ENCODE measurements around the gene CISH. TPM values are rescaled to one million over a fixed set of nuclear protein-coding genes. Genes with fewer than 3 reads are reported as not detected.
A peak's percentile ranks its signal among the peaks of the same experiment; 100 is the strongest.

CISH gene
- total RNA-seq, 1 experiment from 2014 or later: 0.57 TPM

GRCh38 chr3:50616770-50617095 lies 5.2 kb upstream of the CISH start:
- H3K4me1 ChIP-seq (ENCODE audit: control insufficient read depth, insufficient read depth, low read length): no peaks in the 10 kb centered on the region; the same call in 1 of the 2 replicates

GRCh38 chr3:50616003-50616769 lies 4.6 kb upstream of the CISH start:
- Histone ChIP-seq H3K4me1 (ENCODE audit: control insufficient read depth, insufficient read depth, low read length) (no peaks in the 10 kb centered on the region; the same call in 1 of the 2 replicates), H3K9me3 (ENCODE audit: control insufficient read depth, insufficient read depth, low read depth, low read length) (no peaks in the 10 kb centered on the region), H3K27me3 (ENCODE audit: control insufficient read depth, insufficient read depth, low read length) (no peaks in the 10 kb centered on the region), H3K27ac (ENCODE audit: low read length) (no peak overlapping the region), H3K36me3 (ENCODE audit: control insufficient read depth, insufficient read depth, low read length) (no peaks in the 10 kb centered on the region), H3K4me3 (ENCODE audit: low read depth in 2 of 2, low read length in 2 of 2) (peak overlapping the region; percentile 59 to 75)
- ChIA-PET CTCF (interaction anchor here (0.6 to 1.2 kb wide), 6 partner anchors 33 to 756 kb away, joined by 3 to 8 read pairs (median 4); partner anchors contain the start of gene C3orf18), POLR2A (no interaction called here)
- in situ Hi-C loops (cut with HindIII; ENCODE audit: low pct_unique_long_range_greater_than_20kb, low sequenced_read_pairs): no loop called here
- intact Hi-C loops (cut with micrococcal nuclease; ENCODE audit: unreplicated experiment): loop anchor here (2.0 to 5.0 kb wide), 2 partner anchors 36 to 757 kb away; no protein-coding TSS in a partner anchor
- peak; percentile 74 for ATAC-seq
- peak; percentile 84 for DNase-seq (ENCODE audit: low read depth, low spot score)
- BruUV-seq (replicated peaks): no TSS peak
- no peak for TF ChIP-seq SIN3A (IDR thresholded peaks at IDR 0.05; ENCODE audit: borderline replicate concordance, insufficient read depth, low read depth, low read length)
- peak; percentile 99 for TF ChIP-seq CTCF (IDR thresholded peaks at IDR 0.05)

More at GRCh38 chr3:50616770-50617095, 5.2 kb upstream of the CISH start:
- no peaks in the 10 kb centered on the region for H3K27me3 ChIP-seq (ENCODE audit: control insufficient read depth, insufficient read depth, low read length)
- ChIA-PET CTCF (interaction anchor here (0.6 to 1.2 kb wide), 6 partner anchors 32 to 755 kb away, joined by 3 to 8 read pairs (median 4); partner anchors contain the start of gene C3orf18), POLR2A (no interaction called here)
- intact Hi-C loops (cut with micrococcal nuclease; ENCODE audit: unreplicated experiment): loop anchor here (2.0 to 5.0 kb wide), 2 partner anchors 36 to 756 kb away; no protein-coding TSS in a partner anchor
- ATAC-seq (peak; percentile 77), DNase-seq (ENCODE audit: low read depth, low spot score) (no peak)
- no TSS peak for BruUV-seq (replicated peaks)
- in situ Hi-C loops (cut with HindIII; ENCODE audit: low pct_unique_long_range_greater_than_20kb, low sequenced_read_pairs): no loop called here
- TF ChIP-seq CTCF (IDR thresholded peaks at IDR 0.05) (no peak), SIN3A (IDR thresholded peaks at IDR 0.05; ENCODE audit: borderline replicate concordance, insufficient read depth, low read depth, low read length) (no peak), REST (IDR thresholded peaks at IDR 0.05; ENCODE audit: insufficient read depth in 1 of 2, low read depth in 2 of 2, low read length in 1 of 2) (no peak)
- H3K36me3 ChIP-seq (ENCODE audit: control insufficient read depth, insufficient read depth, low read length): no peaks in the 10 kb centered on the region
- no peak overlapping the region for H3K27ac ChIP-seq (ENCODE audit: low read length)
- peak overlapping the region; percentile 59 to 75 for H3K4me3 ChIP-seq (ENCODE audit: low read depth in 2 of 2, low read length in 2 of 2)
- no peaks in the 10 kb centered on the region for H3K9me3 ChIP-seq (ENCODE audit: control insufficient read depth, insufficient read depth, low read depth, low read length)
